HEK293 (cell line): Measurements from ENCODE around the gene NPTN.

Experiments
- ZBTB8A ChIP-seq: fragments of 450-650 bp; formaldehyde crosslinking; IDR thresholded peaks from 2 replicates; pipeline ENCODE4 v1.5.1; 2016; ENCODE audit warnings: missing biosample characterization, missing genetic modification characterization
- ZNF274 ChIP-seq, 2 experiments: fragments of 200-500 bp in 1 of 2; fragments of 450-650 bp in 1 of 2; sonication (Bioruptor generic) in 1 of 2; formaldehyde crosslinking in 1 of 2; IDR thresholded peaks; 2 replicates each; pipeline versions ENCODE4 v1.5.1 to v1.6.1; 2014 to 2016; ENCODE audit warnings: borderline replicate concordance in 1 of 2, inconsistent platforms in 1 of 2, low read length in 1 of 2, missing biosample characterization in 1 of 2, missing genetic modification characterization in 1 of 2
- ZNF555 ChIP-seq: fragments of 450-650 bp; formaldehyde crosslinking; conservative IDR thresholded peaks from 2 replicates; pipeline ENCODE4 v1.5.1; 2017; ENCODE audit warnings: missing biosample characterization, mild to moderate bottlenecking, missing genetic modification characterization, inconsistent platforms
- ZNF692 ChIP-seq: fragments of 450-650 bp; formaldehyde crosslinking; IDR thresholded peaks from 2 replicates; pipeline ENCODE4 v1.5.1; 2016; ENCODE audit warnings: missing biosample characterization, missing genetic modification characterization
- ZNF776 ChIP-seq: fragments of 450-650 bp; formaldehyde crosslinking; IDR thresholded peaks from 2 replicates; pipeline ENCODE4 v1.5.0; 2017; ENCODE audit warnings: missing biosample characterization, missing genetic modification characterization, borderline replicate concordance
- ZSCAN30 ChIP-seq: fragments of 450-650 bp; IDR thresholded peaks from 2 replicates; pipeline ENCODE4 v1.5.1; 2018; ENCODE audit warnings: missing biosample characterization, mild to moderate bottlenecking, missing genetic modification characterization, moderate library complexity
- TF ChIP-seq, protein P1 (sequence below): fragments of 450-650 bp; formaldehyde crosslinking; IDR thresholded peaks from 2 replicates; pipeline ENCODE4 v1.5.1; 2016; ENCODE audit warnings: missing biosample characterization, missing genetic modification characterization
- TF ChIP-seq, protein P2 (sequence below): fragments of 450-650 bp; IDR thresholded peaks from 2 replicates; pipeline ENCODE4 v1.5.1; 2018; ENCODE audit warnings: missing biosample characterization, missing genetic modification characterization

DNA sequence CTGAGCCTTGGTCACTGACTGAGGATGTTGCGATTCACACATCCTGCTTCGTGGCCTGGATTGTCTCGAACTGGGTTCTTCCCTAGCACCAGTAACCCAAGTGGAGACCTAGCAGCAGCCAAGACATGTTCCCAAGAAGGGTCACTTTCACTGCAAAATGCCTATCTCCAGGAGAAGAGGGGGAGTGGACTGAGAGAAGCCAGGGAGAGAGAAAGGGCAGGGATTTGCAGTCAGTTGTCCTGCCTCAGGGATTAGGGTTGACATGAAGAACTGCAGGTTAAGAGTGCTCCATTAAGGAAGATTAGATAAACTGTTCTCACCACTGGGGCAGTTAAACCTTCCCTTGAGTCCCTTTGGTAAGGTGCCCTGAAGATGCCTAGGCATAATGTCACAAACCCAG is 45.3 kb upstream of the NPTN start:
- TF ChIP-seq, protein P1, sequence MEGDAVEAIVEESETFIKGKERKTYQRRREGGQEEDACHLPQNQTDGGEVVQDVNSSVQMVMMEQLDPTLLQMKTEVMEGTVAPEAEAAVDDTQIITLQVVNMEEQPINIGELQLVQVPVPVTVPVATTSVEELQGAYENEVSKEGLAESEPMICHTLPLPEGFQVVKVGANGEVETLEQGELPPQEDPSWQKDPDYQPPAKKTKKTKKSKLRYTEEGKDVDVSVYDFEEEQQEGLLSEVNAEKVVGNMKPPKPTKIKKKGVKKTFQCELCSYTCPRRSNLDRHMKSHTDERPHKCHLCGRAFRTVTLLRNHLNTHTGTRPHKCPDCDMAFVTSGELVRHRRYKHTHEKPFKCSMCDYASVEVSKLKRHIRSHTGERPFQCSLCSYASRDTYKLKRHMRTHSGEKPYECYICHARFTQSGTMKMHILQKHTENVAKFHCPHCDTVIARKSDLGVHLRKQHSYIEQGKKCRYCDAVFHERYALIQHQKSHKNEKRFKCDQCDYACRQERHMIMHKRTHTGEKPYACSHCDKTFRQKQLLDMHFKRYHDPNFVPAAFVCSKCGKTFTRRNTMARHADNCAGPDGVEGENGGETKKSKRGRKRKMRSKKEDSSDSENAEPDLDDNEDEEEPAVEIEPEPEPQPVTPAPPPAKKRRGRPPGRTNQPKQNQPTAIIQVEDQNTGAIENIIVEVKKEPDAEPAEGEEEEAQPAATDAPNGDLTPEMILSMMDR (tag by site-specific recombination), result no peak
- TF ChIP-seq ZSCAN30 (no peak), ZNF776 (tag by site-specific recombination) (no peak), ZNF692 (tag by site-specific recombination) (no peak), ZBTB8A (tag by site-specific recombination) (no peak), ZNF274 (IDR thresholded peaks at IDR 0.05; ENCODE audit: low read length) (no peak), ZNF274 (tag by site-specific recombination; IDR thresholded peaks at IDR 0.05; ENCODE audit: borderline replicate concordance) (no peak), ZNF555 (tag by site-specific recombination) (no peak)
- TF ChIP-seq, protein P2, sequence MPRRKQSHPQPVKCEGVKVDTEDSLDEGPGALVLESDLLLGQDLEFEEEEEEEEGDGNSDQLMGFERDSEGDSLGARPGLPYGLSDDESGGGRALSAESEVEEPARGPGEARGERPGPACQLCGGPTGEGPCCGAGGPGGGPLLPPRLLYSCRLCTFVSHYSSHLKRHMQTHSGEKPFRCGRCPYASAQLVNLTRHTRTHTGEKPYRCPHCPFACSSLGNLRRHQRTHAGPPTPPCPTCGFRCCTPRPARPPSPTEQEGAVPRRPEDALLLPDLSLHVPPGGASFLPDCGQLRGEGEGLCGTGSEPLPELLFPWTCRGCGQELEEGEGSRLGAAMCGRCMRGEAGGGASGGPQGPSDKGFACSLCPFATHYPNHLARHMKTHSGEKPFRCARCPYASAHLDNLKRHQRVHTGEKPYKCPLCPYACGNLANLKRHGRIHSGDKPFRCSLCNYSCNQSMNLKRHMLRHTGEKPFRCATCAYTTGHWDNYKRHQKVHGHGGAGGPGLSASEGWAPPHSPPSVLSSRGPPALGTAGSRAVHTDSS (tag by site-specific recombination), result no peak
